ENCODE data around the gene RNF222.

GRCh38 chr17:8444494-8444893, 46.9 kb upstream of the RNF222 start:
- TF ChIP-seq YY1 (IDR thresholded peaks at IDR 0.05; ENCODE audit: insufficient read depth, insufficient read length) (no peak), ZNF274 (IDR thresholded peaks at IDR 0.05; ENCODE audit: low read depth, low read length) (no peak), SUZ12 (IDR thresholded peaks at IDR 0.05; ENCODE audit: extremely low read depth, insufficient read depth, insufficient read length) (no peak)

Data from NT2/D1 (cell line).